ENCODE data around the gene ERMP1.

The ERMP1 gene

GRCh38 chr9:5819174-5819573 lies 13.7 kb downstream of the ERMP1 start:
- no peak overlapping the region for H3K4me3 ChIP-seq (ENCODE audit: low read depth, low read length)
- no peak for TF ChIP-seq CTCF (IDR thresholded peaks at IDR 0.05; ENCODE audit: borderline replicate concordance, insufficient read depth, low read depth, low read length)

- no peak for TF ChIP-seq CTCF (IDR thresholded peaks at IDR 0.05; ENCODE audit: borderline replicate concordance, insufficient read depth, low read depth, low read length)
- H3K4me3 ChIP-seq (ENCODE audit: low read depth, low read length): no peak overlapping the region
These were observed 14.3 kb downstream of the ERMP1 start for GRCh38 chr9:5818424-5819142.

GRCh38 chr9:5817862-5818261 lies 15.1 kb downstream of the ERMP1 start:
- TF ChIP-seq CTCF (IDR thresholded peaks at IDR 0.05; ENCODE audit: borderline replicate concordance, insufficient read depth, low read depth, low read length): no peak
- H3K4me3 ChIP-seq (ENCODE audit: low read depth, low read length): no peak overlapping the region

- no peak overlapping the region for H3K4me3 ChIP-seq (ENCODE audit: low read depth, low read length)
- no peak for TF ChIP-seq CTCF (IDR thresholded peaks at IDR 0.05; ENCODE audit: borderline replicate concordance, insufficient read depth, low read depth, low read length)
These were observed 17.5 kb downstream of the ERMP1 start for GRCh38 chr9:5815461-5815860.

- H3K4me3 ChIP-seq (ENCODE audit: low read depth, low read length): no peak overlapping the region
- no peak for TF ChIP-seq CTCF (IDR thresholded peaks at IDR 0.05; ENCODE audit: borderline replicate concordance, insufficient read depth, low read depth, low read length)
These were observed 19.1 kb downstream of the ERMP1 start for GRCh38 chr9:5813824-5814223.

- TF ChIP-seq CTCF (IDR thresholded peaks at IDR 0.05; ENCODE audit: borderline replicate concordance, insufficient read depth, low read depth, low read length): no peak
- H3K4me3 ChIP-seq (ENCODE audit: low read depth, low read length): no peak overlapping the region
These were observed 21.2 kb downstream of the ERMP1 start for GRCh38 chr9:5811751-5812150.

- no peak for TF ChIP-seq CTCF (IDR thresholded peaks at IDR 0.05; ENCODE audit: borderline replicate concordance, insufficient read depth, low read depth, low read length)
- H3K4me3 ChIP-seq (ENCODE audit: low read depth, low read length): no peak overlapping the region
These were observed 27.4 kb downstream of the ERMP1 start for GRCh38 chr9:5805478-5805877.
